H54 (cell line): ENCODE results near the gene TMEM40.

Experiments
- DNase-seq: peaks from one replicate; pipeline ENCODE4 v3.0.0; 2011; ENCODE audit warnings: low spot score, mixed read lengths; ENCODE audit not compliant: insufficient read length
- FAIRE-seq: peaks from 3 replicates; lab custom pipeline; 2011; peaks lifted over from hg19 to GRCh38; lab: Jason Lieb, UNC
- POLR2A ChIP-seq: IDR thresholded peaks from 2 replicates; pipeline ENCODE4 v1.6.1; 2011; ENCODE audit warnings: low read depth, mild to moderate bottlenecking, low read length

Gene TMEM40

GRCh38 chr3:12768579-12769527, 9.8 kb upstream of the TMEM40 start:
- FAIRE-seq: no peak
- no peak for DNase-seq
- no peak for TF ChIP-seq POLR2A

GRCh38 chr3:12766541-12766940, 7.5 kb upstream of the TMEM40 start:
- DNase-seq: no peak
- FAIRE-seq: no peak
- TF ChIP-seq POLR2A: no peak

- DNase-seq (no peak), FAIRE-seq (no peak)
- no peak for TF ChIP-seq POLR2A
Observed at GRCh38 chr3:12764171-12764776, 5.2 kb upstream of the TMEM40 start.

GRCh38 chr3:12759693-12760565, 870 bp upstream of the TMEM40 start:
- no peak for FAIRE-seq
- no peak for TF ChIP-seq POLR2A
- no peak for DNase-seq

- no peak for TF ChIP-seq POLR2A
- DNase-seq: no peak
- no peak for FAIRE-seq
Observed at GRCh38 chr3:12758025-12758781, 856 bp downstream of the TMEM40 start.

GRCh38 chr3:12756635-12757034, 2.4 kb downstream of the TMEM40 start:
- TF ChIP-seq POLR2A: no peak
- DNase-seq (no peak), FAIRE-seq (no peak)

- DNase-seq (no peak), FAIRE-seq (no peak)
- no peak for TF ChIP-seq POLR2A
Observed at GRCh38 chr3:12756175-12756574, 2.9 kb downstream of the TMEM40 start.

GRCh38 chr3:12755754-12756153, 3.3 kb downstream of the TMEM40 start:
- no peak for TF ChIP-seq POLR2A
- no peak for DNase-seq
- no peak for FAIRE-seq

- DNase-seq (no peak), FAIRE-seq (no peak)
- no peak for TF ChIP-seq POLR2A
Observed at GRCh38 chr3:12754313-12754712, 4.7 kb downstream of the TMEM40 start.

- no peak for TF ChIP-seq POLR2A
- DNase-seq (no peak), FAIRE-seq (no peak)
Observed at GRCh38 chr3:12753275-12754028, 5.6 kb downstream of the TMEM40 start.

GRCh38 chr3:12752809-12753208, 6.2 kb downstream of the TMEM40 start:
- no peak for FAIRE-seq
- no peak for TF ChIP-seq POLR2A
- DNase-seq: no peak

- no peak for TF ChIP-seq POLR2A
- no peak for DNase-seq
- FAIRE-seq: no peak
Observed at GRCh38 chr3:12752102-12752501, 7.0 kb downstream of the TMEM40 start.

GRCh38 chr3:12751571-12751970, 7.5 kb downstream of the TMEM40 start:
- DNase-seq (no peak), FAIRE-seq (no peak)
- TF ChIP-seq POLR2A: no peak
